ENCODE measurements around the gene NKX1-2.
A peak's percentile ranks its signal among the peaks of the same experiment; 100 is the strongest.

Gene NKX1-2

GRCh38 chr10:124417895-124418725, 31.7 kb downstream of the NKX1-2 start:
- DNase-seq (ENCODE audit: low read depth in 2 of 2) = peak in 1 of 2 donors; percentile 32

- DNase-seq (ENCODE audit: low read depth in 2 of 2) = no peak
Measured at GRCh38 chr10:124416733-124417132, 33.1 kb downstream of the NKX1-2 start.

GRCh38 chr10:124415210-124415609, 34.6 kb downstream of the NKX1-2 start:
- DNase-seq (ENCODE audit: low read depth in 2 of 2) = no peak

GRCh38 chr10:124414076-124414475, 35.8 kb downstream of the NKX1-2 start:
- DNase-seq (ENCODE audit: low read depth in 2 of 2) = no peak

GRCh38 chr10:124409696-124410095, 40.1 kb downstream of the NKX1-2 start:
- no peak for DNase-seq (ENCODE audit: low read depth in 2 of 2)

- no peak for DNase-seq (ENCODE audit: low read depth in 2 of 2)
Measured at GRCh38 chr10:124408357-124408756, 41.5 kb downstream of the NKX1-2 start.

- DNase-seq (ENCODE audit: low read depth in 2 of 2) = no peak
Measured at GRCh38 chr10:124407456-124407855, 42.4 kb downstream of the NKX1-2 start.

GRCh38 chr10:124403548-124403947, 46.3 kb downstream of the NKX1-2 start:
- DNase-seq (ENCODE audit: low read depth in 2 of 2) = no peak

- no peak for DNase-seq (ENCODE audit: low read depth in 2 of 2)
Measured at GRCh38 chr10:124402273-124402672, 47.6 kb downstream of the NKX1-2 start.

GRCh38 chr10:124401633-124402032, 48.2 kb downstream of the NKX1-2 start:
- DNase-seq (ENCODE audit: low read depth in 2 of 2) = no peak

Data from stimulated activated CD8-positive, alpha-beta memory T cell treated with anti-CD3 and anti-CD28 coated beads, Interleukin-7, amount 100 ng/mL, for 4 hours (primary cell).